ENCODE results near the gene MOSMO. TPM values are rescaled to one million over a fixed set of nuclear protein-coding genes. Genes with fewer than 3 reads are reported as not detected.

MOSMO gene
- total and polyA plus RNA-seq, 10 of the 15 experiments (the other 5 are each of a cell fraction or from before 2014, with no cell fraction given): 1.7 to 26.7 (median 12.2) TPM

DNA sequence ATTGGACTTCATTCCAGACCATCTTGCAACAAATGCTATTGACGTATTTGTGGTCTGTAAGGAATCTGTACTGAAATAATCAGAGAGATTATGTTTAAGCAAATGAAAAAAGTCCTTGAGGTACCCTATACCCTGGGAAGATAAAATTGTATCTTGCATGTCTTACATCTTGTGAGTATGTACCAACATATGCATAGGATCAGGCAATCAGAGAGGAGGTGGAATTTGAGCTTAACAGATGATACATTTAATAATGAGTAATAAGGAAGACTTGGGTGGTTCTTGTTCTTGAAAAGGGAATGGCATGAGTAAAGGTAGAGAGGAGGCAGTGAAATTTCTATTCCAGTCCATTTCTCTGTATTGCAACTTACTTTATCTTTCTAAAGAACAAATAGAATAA lies 10.6 kb downstream of the MOSMO start:
- Histone ChIP-seq H3K4me1 (ENCODE audit: control insufficient read depth, insufficient read depth, low read length) (peaks cover 18% of the 10 kb centered on the region), H3K9me3 (replicated peaks; ENCODE audit: control insufficient read depth, insufficient read depth, low read length) (no peaks in the 10 kb centered on the region), H2AFZ (ENCODE audit: control insufficient read depth, low read depth, low read length) (no peak overlapping the region), H3K4me2 (ENCODE audit: control insufficient read depth, insufficient read depth) (no peak overlapping the region), H3K9ac (ENCODE audit: control insufficient read depth, insufficient read depth, low read length) (no peak overlapping the region), H3K27me3 (replicated peaks in 1 of 2; ENCODE audit: control insufficient read depth in 2 of 2, insufficient read depth in 2 of 2, low read length in 1 of 2) (no peaks in the 10 kb centered on the region), H4K20me1 (ENCODE audit: control insufficient read depth, insufficient read depth) (no peaks in the 10 kb centered on the region; the same call in 1 of the 2 replicates), H3K79me2 (ENCODE audit: control insufficient read depth, insufficient read depth, low read length) (peaks cover 4% of the 10 kb centered on the region), H3K36me3 (ENCODE audit: control insufficient read depth in 2 of 2, insufficient read depth in 2 of 2, low read length in 1 of 2) (no peaks in the 10 kb centered on the region), H3K27ac (ENCODE audit: control insufficient read depth, insufficient read depth) (no peak overlapping the region), H3K4me3 (no peak overlapping the region)
- ChIA-PET POLR2A (no interaction called here), CTCF (interaction anchor here (2.8 to 4.9 kb wide), 2 partner anchors 11 to 59 kb away, joined by 14 to 38 read pairs; partner anchors contain the start of gene MOSMO), SMC1A (ENCODE audit: uncharacterized antibody, unreplicated experiment) (interaction anchor here (3.5 kb wide), 1 partner anchor 59 kb away, joined by 17 read pairs; no protein-coding TSS in a partner anchor), RAD21 (ENCODE audit: unreplicated experiment) (interaction anchor here (1.2 kb wide), 1 partner anchor 54 kb away, joined by 3 read pairs; no protein-coding TSS in a partner anchor)
- FAIRE-seq: no peak
- DNase-seq (ENCODE audit: low read depth, low spot score): no peak
- in situ Hi-C loops (cut with MboI): no loop called here
- no peak for TF ChIP-seq NFIC (IDR thresholded peaks at IDR 0.05; ENCODE audit: low read depth, low read length)
- TF ChIP-seq, protein P1, sequence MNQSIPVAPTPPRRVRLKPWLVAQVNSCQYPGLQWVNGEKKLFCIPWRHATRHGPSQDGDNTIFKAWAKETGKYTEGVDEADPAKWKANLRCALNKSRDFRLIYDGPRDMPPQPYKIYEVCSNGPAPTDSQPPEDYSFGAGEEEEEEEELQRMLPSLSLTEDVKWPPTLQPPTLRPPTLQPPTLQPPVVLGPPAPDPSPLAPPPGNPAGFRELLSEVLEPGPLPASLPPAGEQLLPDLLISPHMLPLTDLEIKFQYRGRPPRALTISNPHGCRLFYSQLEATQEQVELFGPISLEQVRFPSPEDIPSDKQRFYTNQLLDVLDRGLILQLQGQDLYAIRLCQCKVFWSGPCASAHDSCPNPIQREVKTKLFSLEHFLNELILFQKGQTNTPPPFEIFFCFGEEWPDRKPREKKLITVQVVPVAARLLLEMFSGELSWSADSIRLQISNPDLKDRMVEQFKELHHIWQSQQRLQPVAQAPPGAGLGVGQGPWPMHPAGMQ (IDR thresholded peaks at IDR 0.05; ENCODE audit: borderline replicate concordance): no peak
- TF ChIP-seq SMC3 (IDR thresholded peaks at IDR 0.05; ENCODE audit: borderline replicate concordance, low read length): no peak
- no peak for TF ChIP-seq SPI1 (IDR thresholded peaks at IDR 0.05; ENCODE audit: borderline replicate concordance, insufficient read depth, low read depth, low read length)
- TF ChIP-seq ASH2L (IDR thresholded peaks at IDR 0.05; ENCODE audit: borderline replicate concordance, low read depth): no peak
- no peak for TF ChIP-seq NRF1 (conservative IDR thresholded peaks at IDR 0.05; ENCODE audit: low read depth, low read length)
- no peak for TF ChIP-seq NFYB (IDR thresholded peaks at IDR 0.05; ENCODE audit: insufficient read depth, low read depth, low read length)
- TF ChIP-seq, protein P2, sequence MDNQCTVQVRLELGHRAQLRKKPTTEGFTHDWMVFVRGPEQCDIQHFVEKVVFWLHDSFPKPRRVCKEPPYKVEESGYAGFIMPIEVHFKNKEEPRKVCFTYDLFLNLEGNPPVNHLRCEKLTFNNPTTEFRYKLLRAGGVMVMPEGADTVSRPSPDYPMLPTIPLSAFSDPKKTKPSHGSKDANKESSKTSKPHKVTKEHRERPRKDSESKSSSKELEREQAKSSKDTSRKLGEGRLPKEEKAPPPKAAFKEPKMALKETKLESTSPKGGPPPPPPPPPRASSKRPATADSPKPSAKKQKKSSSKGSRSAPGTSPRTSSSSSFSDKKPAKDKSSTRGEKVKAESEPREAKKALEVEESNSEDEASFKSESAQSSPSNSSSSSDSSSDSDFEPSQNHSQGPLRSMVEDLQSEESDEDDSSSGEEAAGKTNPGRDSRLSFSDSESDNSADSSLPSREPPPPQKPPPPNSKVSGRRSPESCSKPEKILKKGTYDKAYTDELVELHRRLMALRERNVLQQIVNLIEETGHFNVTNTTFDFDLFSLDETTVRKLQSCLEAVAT (IDR thresholded peaks at IDR 0.05): no peak
- no peak for TF ChIP-seq BACH1 (IDR thresholded peaks at IDR 0.05; ENCODE audit: borderline replicate concordance)
- TF ChIP-seq MTA2 (IDR thresholded peaks at IDR 0.05; ENCODE audit: low read depth): no peak
- TF ChIP-seq TCF3 (IDR thresholded peaks at IDR 0.05; ENCODE audit: borderline replicate concordance, insufficient read depth, low read depth, low read length): no peak
- no peak for TF ChIP-seq ZBED1 (IDR thresholded peaks at IDR 0.05; ENCODE audit: borderline replicate concordance)
- no peak for TF ChIP-seq YBX1 (IDR thresholded peaks at IDR 0.05)
- TF ChIP-seq, protein P3, sequence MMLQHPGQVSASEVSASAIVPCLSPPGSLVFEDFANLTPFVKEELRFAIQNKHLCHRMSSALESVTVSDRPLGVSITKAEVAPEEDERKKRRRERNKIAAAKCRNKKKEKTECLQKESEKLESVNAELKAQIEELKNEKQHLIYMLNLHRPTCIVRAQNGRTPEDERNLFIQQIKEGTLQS (IDR thresholded peaks at IDR 0.05; ENCODE audit: borderline replicate concordance, extremely low read depth, low read depth, low read length): no peak
- TF ChIP-seq DPF2 (IDR thresholded peaks at IDR 0.05): no peak
- TF ChIP-seq BCL11A (IDR thresholded peaks at IDR 0.05; ENCODE audit: low read depth, low read length): no peak
- no peak for TF ChIP-seq HDGF (IDR thresholded peaks at IDR 0.05)
- no peak for TF ChIP-seq ZNF217 (IDR thresholded peaks at IDR 0.05)
- no peak for TF ChIP-seq HDAC6 (IDR thresholded peaks at IDR 0.05; ENCODE audit: unreplicated experiment)
- TF ChIP-seq CBFB (IDR thresholded peaks at IDR 0.05; ENCODE audit: low read depth): no peak
- intact Hi-C loops (cut with micrococcal nuclease; ENCODE audit: unreplicated experiment): no loop called here
- BruUV-seq (replicated peaks): no TSS peak
- no peak for ATAC-seq
- WGBS (ENCODE audit: insufficient coverage, insufficient replicate concordance, low lambda C conversion rate, missing lambda C conversion rate): 95% methylated on average over 1 of the region's 1 CpG
